ENCODE results near the gene GOLGA6L2.

GOLGA6L2 gene

DNA sequence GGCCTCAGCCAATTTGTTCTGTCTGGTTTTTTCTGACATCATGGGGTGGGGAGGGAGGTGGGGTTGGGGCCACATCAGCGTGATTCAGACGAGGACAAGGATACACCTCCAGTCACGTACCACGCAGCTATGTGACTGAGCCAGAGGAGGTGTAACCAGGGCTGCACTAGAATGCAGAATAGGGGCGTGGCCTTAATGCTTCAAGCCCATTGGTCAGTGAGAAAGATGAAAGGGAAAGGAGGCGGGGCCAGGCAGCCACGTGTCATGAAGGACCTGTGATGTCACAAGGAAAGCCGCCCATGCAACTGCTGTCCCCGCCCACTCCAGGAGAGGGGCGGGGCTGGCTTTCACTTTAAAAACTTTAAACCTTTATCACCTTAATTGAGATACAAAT, at the start of gene GOLGA6L2:
GOLGA6L2 (minus strand) TSS at position 137 of the 394 bp plus-strand sequence; CDS start at position 75, 62 bp downstream.
- no peak within 1 kb of the TSS for H3K4me3 ChIP-seq (ENCODE audit: low read depth, low read length, poor library complexity, severe bottlenecking)
- H3K4me2 ChIP-seq (ENCODE audit: low read length): no peak within 1 kb of the TSS
- TF ChIP-seq CTCF (IDR thresholded peaks at IDR 0.05; ENCODE audit: low read length) (no peak), EZH2 (IDR thresholded peaks at IDR 0.05; ENCODE audit: borderline replicate concordance, low read length) (no peak)

GRCh38 chr15:23484870-23485269, 37.8 kb upstream of the GOLGA6L2 start:
- no peaks in the 10 kb centered on the region for H3K4me1 ChIP-seq (ENCODE audit: insufficient read depth, low read length, severe bottlenecking)
- no peaks in the 10 kb centered on the region for H3K36me3 ChIP-seq (ENCODE audit: insufficient read depth, low read length)
- no peaks in the 10 kb centered on the region for H3F3A ChIP-seq (ENCODE audit: insufficient read depth, low read length)
- no peaks in the 10 kb centered on the region for H3K9me3 ChIP-seq (ENCODE audit: low read length)
- no peaks in the 10 kb centered on the region for H4K20me1 ChIP-seq (ENCODE audit: insufficient read depth, low read length)
- no peak for TF ChIP-seq EZH2 (IDR thresholded peaks at IDR 0.05; ENCODE audit: borderline replicate concordance, low read length)
- no peak for TF ChIP-seq CTCF (IDR thresholded peaks at IDR 0.05; ENCODE audit: low read length)
- no peaks in the 10 kb centered on the region for H3K9me2 ChIP-seq (ENCODE audit: low read depth, low read length)
- no peak overlapping the region for H2AFZ ChIP-seq (ENCODE audit: low read length)
- no peak overlapping the region for H3K4me2 ChIP-seq (ENCODE audit: low read length)
- no peaks in the 10 kb centered on the region for H3K79me2 ChIP-seq (ENCODE audit: insufficient read depth, low read length)
- H3K27me3 ChIP-seq (ENCODE audit: insufficient read depth, low read length): no peaks in the 10 kb centered on the region
- H3K27ac ChIP-seq (ENCODE audit: low read depth, low read length, poor library complexity, severe bottlenecking): no peak overlapping the region
- H3K4me3 ChIP-seq (ENCODE audit: low read depth, low read length, poor library complexity, severe bottlenecking): no peak overlapping the region
- H3K9ac ChIP-seq (ENCODE audit: low read length): no peak overlapping the region

More for the DNA sequence above, at the start of gene GOLGA6L2:
- H3K9me2 ChIP-seq (ENCODE audit: low read depth, low read length): no peaks in the 10 kb centered on the region
- H3K27me3 ChIP-seq (ENCODE audit: insufficient read depth, low read length): no peaks in the 10 kb centered on the region
- no peaks in the 10 kb centered on the region for H3K79me2 ChIP-seq (ENCODE audit: insufficient read depth, low read length)
- H4K20me1 ChIP-seq (ENCODE audit: insufficient read depth, low read length): no peaks in the 10 kb centered on the region
- no peaks in the 10 kb centered on the region for H3K36me3 ChIP-seq (ENCODE audit: insufficient read depth, low read length)
- no peak within 1 kb of the TSS for H3K27ac ChIP-seq (ENCODE audit: low read depth, low read length, poor library complexity, severe bottlenecking)
- H3K4me1 ChIP-seq (ENCODE audit: insufficient read depth, low read length, severe bottlenecking): no peaks in the 10 kb centered on the region
- no peaks in the 10 kb centered on the region for H3F3A ChIP-seq (ENCODE audit: insufficient read depth, low read length)
- no peaks in the 10 kb centered on the region for H3K9me3 ChIP-seq (ENCODE audit: low read length)
- H3K9ac ChIP-seq (ENCODE audit: low read length): no peak within 1 kb of the TSS
- H2AFZ ChIP-seq (ENCODE audit: low read length): no peak within 1 kb of the TSS

GRCh38 chr15:23483821-23484299, 36.8 kb upstream of the GOLGA6L2 start:
- Histone ChIP-seq H3K36me3 (ENCODE audit: insufficient read depth, low read length) (no peaks in the 10 kb centered on the region), H2AFZ (ENCODE audit: low read length) (no peak overlapping the region), H3K9ac (ENCODE audit: low read length) (no peak overlapping the region), H3K4me1 (ENCODE audit: insufficient read depth, low read length, severe bottlenecking) (no peaks in the 10 kb centered on the region), H3K9me2 (ENCODE audit: low read depth, low read length) (no peaks in the 10 kb centered on the region), H3K79me2 (ENCODE audit: insufficient read depth, low read length) (no peaks in the 10 kb centered on the region), H3K27me3 (ENCODE audit: insufficient read depth, low read length) (no peaks in the 10 kb centered on the region), H3K27ac (ENCODE audit: low read depth, low read length, poor library complexity, severe bottlenecking) (no peak overlapping the region), H3K4me3 (ENCODE audit: low read depth, low read length, poor library complexity, severe bottlenecking) (no peak overlapping the region), H3F3A (ENCODE audit: insufficient read depth, low read length) (no peaks in the 10 kb centered on the region), H3K4me2 (ENCODE audit: low read length) (no peak overlapping the region), H3K9me3 (ENCODE audit: low read length) (no peaks in the 10 kb centered on the region), H4K20me1 (ENCODE audit: insufficient read depth, low read length) (no peaks in the 10 kb centered on the region)
- TF ChIP-seq EZH2 (IDR thresholded peaks at IDR 0.05; ENCODE audit: borderline replicate concordance, low read length) (no peak), CTCF (IDR thresholded peaks at IDR 0.05; ENCODE audit: low read length) (no peak)

All from OCI-LY1 (cell line).